ENCODE measurements around the gene NUDC. TPM values are rescaled to one million over a fixed set of nuclear protein-coding genes. Genes with fewer than 3 reads are reported as not detected.

NUDC gene
- total and polyA plus RNA-seq, 2 of the 13 experiments (the other 11 are each of a cell fraction or from before 2014, with no cell fraction given), result 34.7 to 104 TPM

GRCh38 chr1:26921540-26922430 is at the start of gene NUDC (continued):
- TF ChIP-seq ZNF282 (IDR thresholded peaks at IDR 0.05; ENCODE audit: partially characterized antibody), result no peak
- peak; percentile 83 for TF ChIP-seq ELF1 (CRISPR knock-in tag; IDR thresholded peaks at IDR 0.05)
- TF ChIP-seq HNRNPLL (IDR thresholded peaks at IDR 0.05; ENCODE audit: low read depth, low read length, poor library complexity, severe bottlenecking), result peak; percentile 94
- TF ChIP-seq MEIS2 (CRISPR knock-in tag; IDR thresholded peaks at IDR 0.05), result no peak; the same call in 1 of the 2 replicates
- no peak; a peak in 1 of 4 replicates for TF ChIP-seq EP300 (IDR thresholded peaks at IDR 0.05; ENCODE audit: low read depth in 2 of 2, low read length in 2 of 2)
- TF ChIP-seq EP300 (CRISPR knock-in tag; IDR thresholded peaks at IDR 0.05; ENCODE audit: borderline replicate concordance), result peak; percentile 41; the same call in 1 of the 2 replicates
- no peak for TF ChIP-seq ZNF850 (CRISPR knock-in tag; conservative IDR thresholded peaks at IDR 0.05)
- no peak for TF ChIP-seq CBX1 (IDR thresholded peaks at IDR 0.05; ENCODE audit: low read depth)
- TF ChIP-seq SNAPC5 (CRISPR knock-in tag; IDR thresholded peaks at IDR 0.05; ENCODE audit: borderline replicate concordance), result no peak
- peak; percentile 83; the same call in 1 of the 2 replicates for TF ChIP-seq BRD4 (CRISPR knock-in tag; IDR thresholded peaks at IDR 0.05)
- TF ChIP-seq ZNF800 (CRISPR knock-in tag; IDR thresholded peaks at IDR 0.05), result no peak
- TF ChIP-seq XBP1 (CRISPR knock-in tag; IDR thresholded peaks at IDR 0.05), result no peak
- TF ChIP-seq SMYD3 (CRISPR knock-in tag; IDR thresholded peaks at IDR 0.05), result no peak; the same call in 1 of the 2 replicates
- peak; percentile 98; the same call in 1 of the 2 replicates for TF ChIP-seq ZNF333 (CRISPR knock-in tag; IDR thresholded peaks at IDR 0.05; ENCODE audit: borderline replicate concordance)
- peak; percentile 72; the same call in 1 of the 2 replicates for TF ChIP-seq CREB1 (IDR thresholded peaks at IDR 0.05)
- TF ChIP-seq CREB1 (CRISPR knock-in tag; IDR thresholded peaks at IDR 0.05), result peak; percentile 95
- no peak for TF ChIP-seq SIN3B (IDR thresholded peaks at IDR 0.05; ENCODE audit: low read length)
- TF ChIP-seq ZFY (CRISPR knock-in tag; IDR thresholded peaks at IDR 0.05), result peak; percentile 97
- no peak; the same call in 1 of the 2 replicates for TF ChIP-seq ZNF367 (CRISPR knock-in tag; IDR thresholded peaks at IDR 0.05; ENCODE audit: borderline replicate concordance)
- TF ChIP-seq KDM3A (CRISPR knock-in tag; IDR thresholded peaks at IDR 0.05; ENCODE audit: low read depth), result no peak; the same call in 1 of the 2 replicates
- TF ChIP-seq ZBTB43 (CRISPR knock-in tag; conservative IDR thresholded peaks at IDR 0.05), result 0 out of 2 replicates have a peak, but pooled peaks have one; percentile 20
- TF ChIP-seq ATAD3A (CRISPR knock-in tag; IDR thresholded peaks at IDR 0.05), result no peak; the same call in 1 of the 2 replicates
- TF ChIP-seq ZNF549 (CRISPR knock-in tag; IDR thresholded peaks at IDR 0.05), result no peak
- no peak for TF ChIP-seq ZNF513 (CRISPR knock-in tag; conservative IDR thresholded peaks at IDR 0.05)
- TF ChIP-seq PHF20 (CRISPR knock-in tag; IDR thresholded peaks at IDR 0.05), result peak; percentile 86
- peak; percentile 91 for TF ChIP-seq ZNF883 (CRISPR knock-in tag; IDR thresholded peaks at IDR 0.05; ENCODE audit: not compliant biosample characterization)
- TF ChIP-seq ZNF547 (CRISPR knock-in tag; IDR thresholded peaks at IDR 0.05), result peak; percentile 99

All from HepG2 (cell line).